ENCODE data around the gene EEF1AKMT4.

GRCh38 chr3:184223946-184224345 lies 25.5 kb upstream of the EEF1AKMT4 start:
- TF ChIP-seq, protein P1, sequence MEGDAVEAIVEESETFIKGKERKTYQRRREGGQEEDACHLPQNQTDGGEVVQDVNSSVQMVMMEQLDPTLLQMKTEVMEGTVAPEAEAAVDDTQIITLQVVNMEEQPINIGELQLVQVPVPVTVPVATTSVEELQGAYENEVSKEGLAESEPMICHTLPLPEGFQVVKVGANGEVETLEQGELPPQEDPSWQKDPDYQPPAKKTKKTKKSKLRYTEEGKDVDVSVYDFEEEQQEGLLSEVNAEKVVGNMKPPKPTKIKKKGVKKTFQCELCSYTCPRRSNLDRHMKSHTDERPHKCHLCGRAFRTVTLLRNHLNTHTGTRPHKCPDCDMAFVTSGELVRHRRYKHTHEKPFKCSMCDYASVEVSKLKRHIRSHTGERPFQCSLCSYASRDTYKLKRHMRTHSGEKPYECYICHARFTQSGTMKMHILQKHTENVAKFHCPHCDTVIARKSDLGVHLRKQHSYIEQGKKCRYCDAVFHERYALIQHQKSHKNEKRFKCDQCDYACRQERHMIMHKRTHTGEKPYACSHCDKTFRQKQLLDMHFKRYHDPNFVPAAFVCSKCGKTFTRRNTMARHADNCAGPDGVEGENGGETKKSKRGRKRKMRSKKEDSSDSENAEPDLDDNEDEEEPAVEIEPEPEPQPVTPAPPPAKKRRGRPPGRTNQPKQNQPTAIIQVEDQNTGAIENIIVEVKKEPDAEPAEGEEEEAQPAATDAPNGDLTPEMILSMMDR (IDR thresholded peaks at IDR 0.05; ENCODE audit: low read length), result no peak
- no peak for TF ChIP-seq EZH2 (optimal IDR thresholded peaks at IDR 0.05; ENCODE audit: low read depth, low read length)

Data from MM.1S (cell line).